Smooth muscle cell (in vitro differentiated cells): ENCODE results near the gene P3H3. TPM values are rescaled to one million over a fixed set of nuclear protein-coding genes. Genes with fewer than 3 reads are reported as not detected.

Source experiments
- DNase-seq: peaks from one replicate; lab custom pipeline; 2025; ENCODE audit not compliant: unreplicated experiment; lab: John Stamatoyannopoulos, UW
- H2AFZ ChIP-seq: fragments of 200-600 bp; sonication (generic); 2 replicates; pipeline ENCODE4 v1.6.0; 2016; ENCODE audit warnings: antibody characterized with exemption, low read depth, mild to moderate bottlenecking
- H3F3A ChIP-seq: fragments of 200-600 bp; sonication (generic); 2 replicates; pipeline ENCODE4 v1.6.0; 2017; ENCODE audit warnings: antibody characterized with exemption, low read depth
- H3K27ac ChIP-seq: fragments of 200-600 bp; sonication (generic); 2 replicates; pipeline ENCODE4 v1.5.1; 2016; ENCODE audit warnings: low read depth, mild to moderate bottlenecking
- H3K27me3 ChIP-seq: fragments of 200-600 bp; sonication (generic); 2 replicates; pipeline ENCODE4 v1.6.1; 2016; ENCODE audit warnings: low read depth, mild to moderate bottlenecking
- H3K36me3 ChIP-seq: fragments of 200-600 bp; sonication (generic); 2 replicates; pipeline ENCODE4 v1.5.1; 2016; ENCODE audit warnings: low read depth
- H3K4me1 ChIP-seq: fragments of 200-600 bp; sonication (generic); 2 replicates; pipeline ENCODE4 v1.5.1; 2016; ENCODE audit warnings: low read depth
- H3K4me2 ChIP-seq: fragments of 200-600 bp; sonication (generic); 2 replicates; pipeline ENCODE4 v1.6.0; 2016; ENCODE audit warnings: mild to moderate bottlenecking
- H3K4me3 ChIP-seq: fragments of 200-600 bp; sonication (generic); 2 replicates; pipeline ENCODE4 v1.5.1; 2016; ENCODE audit warnings: mild to moderate bottlenecking
- H3K79me2 ChIP-seq: fragments of 200-600 bp; sonication (generic); 2 replicates; pipeline ENCODE4 v1.6.0; 2016; ENCODE audit warnings: low read depth, mild to moderate bottlenecking
- H3K9ac ChIP-seq: fragments of 200-600 bp; sonication (generic); 2 replicates; pipeline ENCODE4 v1.6.0; 2016; ENCODE audit warnings: low read depth
- H3K9me3 ChIP-seq: fragments of 200-600 bp; sonication (generic); replicated peaks from 2 replicates; pipeline ENCODE4 v1.5.1; 2016; ENCODE audit warnings: low read depth
- H4K20me1 ChIP-seq: fragments of 200-600 bp; sonication (generic); 2 replicates; pipeline ENCODE4 v1.6.0; 2016; ENCODE audit warnings: low read depth
- CTCF ChIP-seq: fragments of 200-600 bp; sonication (generic); IDR thresholded peaks from 2 replicates; pipeline ENCODE4 v1.5.1; 2017; ENCODE audit warnings: borderline replicate concordance, mild to moderate bottlenecking, antibody characterized with exemption; ENCODE audit not compliant: insufficient read depth, poor library complexity, severe bottlenecking
- WGBS: methylation state at CpG from one replicate; pipeline ENCODE4 v1.1.7; 2016; ENCODE audit warnings: low lambda C conversion rate; 5-methylcytosine and 5-hydroxymethylcytosine counted together
- polyA plus RNA-seq: library from polyadenylated mRNA; unstranded; fragments of >200 nt; fragmentation: Nextera tagmentation; extraction: Ambion mirVana; gene quantifications from 2 replicates; pipeline ENCODE4 v1.2.1, GENCODE V29; 2016
- total RNA-seq: library from RNA; depleted of rRNA; stranded (reverse); fragments of >200 nt; gene quantifications from 2 replicates; pipeline ENCODE4 v1.2.3, GENCODE V29; 2014

The P3H3 gene
- total and polyA plus RNA-seq, 2 experiments from 2014 or later = 42.8 to 108 TPM

- Histone ChIP-seq H3K9ac (no peak overlapping the region), H3K27ac (no peak overlapping the region), H2AFZ (no peak overlapping the region), H3K36me3 (no peaks in the 10 kb centered on the region), H3K79me2 (no peaks in the 10 kb centered on the region), H3K4me1 (peaks cover 28% of the 10 kb centered on the region), H3F3A (no peaks in the 10 kb centered on the region), H3K4me3 (no peak overlapping the region), H3K9me3 (no peaks in the 10 kb centered on the region), H3K4me2 (no peak overlapping the region), H4K20me1 (no peaks in the 10 kb centered on the region), H3K27me3 (peaks cover 5% of the 10 kb centered on the region)
- WGBS = 72% methylated on average over 5 of the region's 5 CpGs
- no peak for TF ChIP-seq CTCF
- DNase-seq = no peak
Measured at GRCh38 chr12:6818645-6819044, 9.6 kb upstream of the P3H3 start.

- Histone ChIP-seq H3K9me3 (no peaks in the 10 kb centered on the region), H3K9ac (no peak overlapping the region), H3K4me2 (no peak overlapping the region), H3K4me3 (no peak overlapping the region), H3F3A (no peaks in the 10 kb centered on the region), H3K27me3 (peaks cover 5% of the 10 kb centered on the region), H2AFZ (no peak overlapping the region), H3K79me2 (no peaks in the 10 kb centered on the region), H3K4me1 (peaks cover 28% of the 10 kb centered on the region), H3K36me3 (no peaks in the 10 kb centered on the region), H3K27ac (no peak overlapping the region), H4K20me1 (no peaks in the 10 kb centered on the region)
- WGBS = 75% methylated on average over 13 of the region's 13 CpGs
- TF ChIP-seq CTCF = no peak
- DNase-seq = no peak
Measured at GRCh38 chr12:6819106-6820030, 8.8 kb upstream of the P3H3 start.

GRCh38 chr12:6820166-6820565 lies 8.0 kb upstream of the P3H3 start:
- Histone ChIP-seq H3K27me3 (peaks cover 5% of the 10 kb centered on the region), H3K79me2 (no peaks in the 10 kb centered on the region), H2AFZ (no peak overlapping the region), H3K4me3 (no peak overlapping the region), H3K27ac (no peak overlapping the region), H3K4me2 (no peak overlapping the region), H3K36me3 (no peaks in the 10 kb centered on the region), H3K9me3 (no peaks in the 10 kb centered on the region), H4K20me1 (no peaks in the 10 kb centered on the region), H3F3A (no peaks in the 10 kb centered on the region), H3K9ac (no peak overlapping the region), H3K4me1 (peaks cover 28% of the 10 kb centered on the region)
- no peak for DNase-seq
- WGBS = 56% methylated on average over 5 of the region's 5 CpGs
- no peak for TF ChIP-seq CTCF
